H1 (cell line): ENCODE data around the gene ONECUT3. TPM values are rescaled to one million over a fixed set of nuclear protein-coding genes. Genes with fewer than 3 reads are reported as not detected.

Experiments used
- RAD21 ChIP-seq, 2 experiments: IDR thresholded peaks in 1 of 2; conservative IDR thresholded peaks in 1 of 2; 2 replicates each; pipeline ENCODE4 v1.6.1; 2011; ENCODE audit warnings: low read depth in 2 of 2, low read length in 2 of 2, improper control_type of control experiment in 1 of 2, inconsistent platforms in 1 of 2, mild to moderate bottlenecking in 1 of 2, moderate library complexity in 1 of 2
- RNF2 ChIP-seq: fragments of 200-900, 300-1000 bp; sonication (generic); IDR thresholded peaks from 2 replicates; pipeline ENCODE4 v1.7.1; 2016; ENCODE audit warnings: borderline replicate concordance, low read depth, mild to moderate bottlenecking, antibody characterized with exemption, low read length; ENCODE audit not compliant: poor library complexity, severe bottlenecking; ENCODE audit errors: missing control alignments
- SUZ12 ChIP-seq: fragments of 200-600 bp; sonication (generic); IDR thresholded peaks from 2 replicates; pipeline ENCODE4 v1.6.1; 2012; ENCODE audit warnings: mild to moderate bottlenecking, inconsistent platforms, low read length, moderate library complexity, mixed read lengths
- polyA plus RNA-seq, 7 experiments: library from polyadenylated mRNA; depleted of rRNA in 3 of 7; stranded (reverse) in 5 of 7; unstranded in 2 of 7; fragments of >200 nt in 5 of 7; fragments of 200-250 nt in 2 of 7; gene quantifications; 1 replicate in 5 of 7; 2 replicates in 1 of 7; 4 replicates in 1 of 7; pipeline versions ENCODE4 v1.2.1 to v1.2.3, GENCODE V29; 2011 to 2013; ENCODE audit warnings: missing spikeins in 2 of 7, mixed read lengths in 2 of 7
- total RNA-seq: library from RNA; stranded (reverse); fragmentation: NEBNext Ultra II Directional; extraction: Animal tissue kit (Norgen Biotek cat#: 25700); gene quantifications from 2 replicates; pipeline ENCODE4 v1.2.1, GENCODE V29; 2021

The ONECUT3 gene
- total and polyA plus RNA-seq, 2 of the 8 experiments (the other 6 are each of a cell fraction or from before 2014, with no cell fraction given), result not detected

DNA sequence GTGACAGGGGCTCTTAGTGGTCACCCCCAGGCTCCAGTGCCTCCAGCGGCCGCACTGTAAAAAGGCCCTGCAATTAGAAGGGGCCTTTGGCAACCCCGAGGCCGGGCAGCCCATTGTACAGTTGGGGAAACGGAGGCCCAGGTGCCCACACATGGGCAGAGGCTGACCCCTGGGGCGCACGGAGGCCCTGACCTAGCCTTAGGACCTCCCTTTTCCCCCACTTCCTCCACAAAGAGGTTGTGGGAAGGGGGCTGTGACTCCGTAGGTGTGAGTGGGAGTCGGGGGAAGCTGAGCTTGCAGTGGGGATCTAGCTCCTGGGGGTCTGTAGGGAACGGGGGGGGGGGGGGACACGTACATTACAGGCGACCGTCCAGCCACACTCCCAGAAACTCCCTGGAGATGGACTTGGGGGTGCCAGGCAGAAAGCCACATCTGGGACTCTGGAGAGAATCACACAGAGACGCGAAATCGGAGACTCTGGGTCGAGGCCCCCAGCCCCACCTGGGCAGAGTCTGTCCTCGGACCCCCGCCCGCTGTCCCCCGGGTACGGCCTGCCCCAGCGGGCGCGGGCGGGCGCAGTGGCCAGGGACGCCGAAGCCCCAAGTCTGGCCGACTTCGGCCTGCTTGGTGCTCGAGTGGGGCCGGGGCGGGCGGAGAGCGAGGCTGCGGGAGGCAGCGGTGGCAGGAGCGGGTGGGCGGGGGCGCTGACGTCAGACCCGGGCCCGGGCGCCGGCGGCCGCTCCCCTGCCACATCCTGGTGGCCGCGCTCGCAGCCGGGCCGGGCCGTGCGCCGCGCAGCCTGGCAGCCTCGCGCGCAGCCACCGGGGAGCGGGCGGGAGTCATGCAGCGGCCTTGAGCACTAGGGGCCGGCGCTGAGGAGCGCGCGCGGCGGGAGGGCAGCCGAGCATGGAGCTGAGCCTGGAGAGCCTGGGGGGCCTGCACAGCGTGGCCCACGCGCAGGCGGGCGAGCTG is at the start of gene ONECUT3 (continued):
- TF ChIP-seq RAD21 (IDR thresholded peaks at IDR 0.05 in 1 of 2, conservative IDR thresholded peaks at IDR 0.05 in 1 of 2; ENCODE audit: low read depth in 2 of 2, low read length in 2 of 2), result peak; percentile 9 to 11; a peak in 1 of 4 replicates
- TF ChIP-seq SUZ12, result peak; percentile 92
- peak; percentile 57 for TF ChIP-seq RNF2
